K562 (cell line): Measurements from ENCODE around the gene CD48. TPM values are rescaled to one million over a fixed set of nuclear protein-coding genes. Genes with fewer than 3 reads are reported as not detected.

Experiments
- ATAC-seq: fragments of 200-7000 bp; cut with Tn5 transposase; 3 replicates; pipeline ENCODE4 v1.9.1; 2020; ENCODE audit warnings: moderate library complexity
- BruUV-seq: library from RNA; stranded (reverse); fragments of 400-500 nt; replicated peaks from 2 replicates; lab custom pipeline; 2021; lab: Mats Ljungman, UMichigan
- CTCF ChIA-PET: fragments of 300-600 bp; formaldehyde crosslinking; extraction: SDS; loops from one replicate; lab custom pipeline; 2021; ENCODE audit warnings: low intra/inter-chr PET ratio; lab: Yijun Ruan, JAX
- POLR2A ChIA-PET: fragments of 300-600, 350-650 bp; sonication (Branson Sonifier 250); formaldehyde crosslinking; extraction: SDS; loops from one replicate; lab custom pipeline; 2021; ENCODE audit warnings: antibody characterized with exemption, inconsistent platforms; lab: Yijun Ruan, JAX
- DNase-seq, 4 experiments: peaks; one replicate each; pipeline versions ENCODE4 v3.0.0 to v3.0.0-alpha.2; 2011 to 2018; ENCODE audit warnings: low spot score in 3 of 4, mixed read lengths in 3 of 4; ENCODE audit errors: extremely low read depth in 1 of 4
- FAIRE-seq: peaks from 2 replicates; lab custom pipeline; 2011; peaks lifted over from hg19 to GRCh38; lab: Jason Lieb, UNC
- H2AFZ ChIP-seq: 2 replicates; pipeline ENCODE4 v1.6.0; 2011; ENCODE audit warnings: low read depth, low read length, control low read depth, inconsistent platforms
- H3K27ac ChIP-seq: fragments of 200-600 bp; 3 replicates; pipeline ENCODE4 v1.8.0; 2011; ENCODE audit warnings: low read depth, mild to moderate bottlenecking, control low read depth, inconsistent platforms, low read length, moderate library complexity, mixed read lengths; ENCODE audit errors: extremely low read depth
- H3K27me3 ChIP-seq, 2 experiments: fragments of 300-600 bp in 1 of 2; 2 replicates in 1 of 2; 3 replicates in 1 of 2; pipeline versions ENCODE4 v1.6.0 to v1.8.0; 2011; ENCODE audit warnings: inconsistent platforms in 2 of 2, low read length in 2 of 2, mild to moderate bottlenecking in 1 of 2, mixed read lengths in 1 of 2, moderate library complexity in 1 of 2; ENCODE audit not compliant: control insufficient read depth in 2 of 2, insufficient read depth in 2 of 2
- H3K36me3 ChIP-seq: fragments of 300-600 bp; 3 replicates; pipeline ENCODE4 v1.8.0; 2011; ENCODE audit warnings: mild to moderate bottlenecking, low read length, inconsistent platforms; ENCODE audit not compliant: control insufficient read depth, insufficient read depth
- H3K4me1 ChIP-seq, 2 experiments: fragments of 200-600 bp in 1 of 2; replicated peaks in 1 of 2; 2 replicates in 1 of 2; 3 replicates in 1 of 2; pipeline versions ENCODE4 v1.5.1 to v1.8.0; 2011; ENCODE audit warnings: inconsistent platforms in 2 of 2, low read length in 2 of 2, mild to moderate bottlenecking in 1 of 2, mixed read lengths in 1 of 2, moderate library complexity in 1 of 2; ENCODE audit not compliant: control insufficient read depth in 2 of 2, insufficient read depth in 2 of 2
- H3K4me2 ChIP-seq: 2 replicates; pipeline ENCODE4 v1.6.1; 2011; ENCODE audit warnings: low read length, control low read depth, inconsistent platforms, mixed read lengths; ENCODE audit not compliant: insufficient read depth
- H3K4me3 ChIP-seq: fragments of 200-600 bp; sonication (generic), shearing (Covaris generic); 2 replicates; pipeline ENCODE4 v1.5.1; 2016; ENCODE audit warnings: control low read depth, inconsistent platforms
- H3K79me2 ChIP-seq: fragments of 200-600 bp; 3 replicates; pipeline ENCODE4 v1.8.0; 2011; ENCODE audit warnings: low read length, inconsistent platforms; ENCODE audit not compliant: control insufficient read depth, insufficient read depth
- H3K9ac ChIP-seq, 2 experiments: 2 replicates each; pipeline versions ENCODE4 v1.6.0 to v1.6.1; 2011; ENCODE audit warnings: low read depth in 2 of 2, low read length in 2 of 2, control low read depth in 1 of 2, inconsistent platforms in 1 of 2, mild to moderate bottlenecking in 1 of 2, mixed read lengths in 1 of 2; ENCODE audit not compliant: insufficient read depth in 1 of 2
- H3K9me1 ChIP-seq: one replicate; pipeline ENCODE4 v1.6.0; 2011; ENCODE audit warnings: inconsistent platforms, mild to moderate bottlenecking, low read length, moderate library complexity; ENCODE audit not compliant: control insufficient read depth, insufficient read depth
- H3K9me3 ChIP-seq: replicated peaks from 2 replicates; pipeline ENCODE4 v1.5.1; 2011; ENCODE audit warnings: low read depth, low read length, inconsistent platforms; ENCODE audit not compliant: control insufficient read depth, insufficient read depth
- H4K20me1 ChIP-seq: replicated peaks from 2 replicates; pipeline ENCODE4 v1.6.1; 2011; ENCODE audit warnings: low read length, inconsistent platforms, mixed read lengths; ENCODE audit not compliant: control insufficient read depth, insufficient read depth
- DDX20 ChIP-seq: fragments of 450-650 bp; IDR thresholded peaks from 2 replicates; pipeline ENCODE4 v1.6.1; 2016; ENCODE audit warnings: missing genetic modification characterization, low read depth, mild to moderate bottlenecking, missing compliant biosample characterization, moderate library complexity
- FOXJ3 ChIP-seq: sonication (generic); formaldehyde crosslinking; IDR thresholded peaks from 2 replicates; pipeline ENCODE4 v1.4.0; 2020; ENCODE audit warnings: mild to moderate bottlenecking, missing genetic modification reagents
- HNRNPL ChIP-seq: fragments of 200-400 bp; formaldehyde crosslinking; IDR thresholded peaks from 2 replicates; pipeline ENCODE4 v1.6.1; 2017; ENCODE audit warnings: low read depth, mild to moderate bottlenecking, low read length
- NR2C2 ChIP-seq, 2 experiments: fragments of 200-800 bp in 1 of 2; sonication (Bioruptor generic) in 1 of 2; sonication (generic) in 1 of 2; formaldehyde crosslinking in 1 of 2; IDR thresholded peaks; 2 replicates each; pipeline versions ENCODE4 v1.6.1 to v1.8.0; 2016 to 2022; ENCODE audit warnings: mild to moderate bottlenecking in 1 of 2, missing compliant biosample characterization in 1 of 2, missing genetic modification characterization in 1 of 2, missing genetic modification reagents in 1 of 2
- ZBTB12 ChIP-seq: fragments of 250-450 bp; sonication (Bioruptor Pico); IDR thresholded peaks from 2 replicates; pipeline ENCODE4 v1.4.0; 2020
- ZNF212 ChIP-seq: fragments of 450-650 bp; formaldehyde crosslinking; IDR thresholded peaks from 2 replicates; pipeline ENCODE4 v1.4.0; 2020; ENCODE audit warnings: mild to moderate bottlenecking
- WGBS: fragments of 100-300 bp; shearing (Covaris generic); methylation state at CpG from one replicate; pipeline ENCODE4 v1.1.6; 2016; ENCODE audit warnings: low coverage, mixed read lengths; ENCODE audit not compliant: insufficient coverage; ENCODE audit errors: missing lambda C conversion rate; 5-methylcytosine and 5-hydroxymethylcytosine counted together
- in situ Hi-C: fragments of 300-500 bp; cut with MboI; formaldehyde crosslinking; loops from 4 replicates; pipeline ENCODE4 v1.15.0; 2018; ENCODE audit warnings: inconsistent platforms, mixed read lengths
- intact Hi-C: fragments of 100-400 bp; cut with micrococcal nuclease; formaldehyde crosslinking; loops from 2 replicates; pipeline ENCODE4 v1.14.2; 2022
- polyA plus RNA-seq, 8 experiments: library from polyadenylated mRNA; depleted of rRNA in 4 of 8; stranded (reverse) in 5 of 8; unstranded in 3 of 8; fragments of >200 nt; fragmentation: Nextera tagmentation in 2 of 8; fragmentation: Illumina TruSeq in 1 of 8; extraction: Ambion mirVana in 2 of 8; extraction: Trizol in 1 of 8; gene quantifications; 2 replicates each; pipeline versions ENCODE4 v1.2.1 to v1.2.3, GENCODE V29; 2011 to 2014; ENCODE audit warnings: inconsistent platforms in 1 of 8, missing spikeins in 1 of 8
- total RNA-seq, 7 experiments: library from RNA; depleted of rRNA in 6 of 7; stranded (reverse); fragments of >200 nt in 6 of 7; fragmentation: Illumina TruSeq in 2 of 7; extraction: Trizol in 2 of 7; gene quantifications; 2 replicates each; pipeline versions ENCODE4 v1.2.1 to v1.2.3, GENCODE V29; 2011 to 2021; ENCODE audit warnings: low replicate concordance in 1 of 7
- TF ChIP-seq, protein P1 (sequence below), 2 experiments: fragments of 450-650 bp in 1 of 2; sonication (generic) in 1 of 2; formaldehyde crosslinking in 1 of 2; IDR thresholded peaks; 2 replicates each; pipeline versions ENCODE4 v1.7.1 to v1.9.0; 2016 to 2022; ENCODE audit warnings: inconsistent platforms in 1 of 2, mild to moderate bottlenecking in 1 of 2, missing genetic modification reagents in 1 of 2
- TF ChIP-seq, protein P2 (sequence below): fragments of 250-450 bp; sonication (Bioruptor Pico); IDR thresholded peaks from 2 replicates; pipeline ENCODE4 v1.5.0; 2021

The CD48 gene
- total and polyA plus RNA-seq, 9 of the 15 experiments (the other 6 are each of a cell fraction or from before 2014, with no cell fraction given), result 0.10 to 0.42 (median 0.29) TPM; not detected in 3

- Histone ChIP-seq H3K4me1 (peaks cover 3 to 19% of the 10 kb centered on the region in 2 experiments; a peak in 4 of 5 replicates), H3K9me1 (no peaks in the 10 kb centered on the region), H3K4me3 (no peak overlapping the region), H2AFZ (no peak overlapping the region), H3K9me3 (0 out of 2 replicates have a peak, but pooled peaks cover 3% of the 10 kb centered on the region), H3K79me2 (no peaks in the 10 kb centered on the region), H3K4me2 (no peak overlapping the region), H3K9ac (no peak overlapping the region), H3K27me3 (no peaks in the 10 kb centered on the region), H3K36me3 (no peaks in the 10 kb centered on the region), H3K27ac (no peak overlapping the region), H4K20me1 (no peaks in the 10 kb centered on the region)
- DNase-seq (no peak), FAIRE-seq (no peak), ATAC-seq (no peak)
- intact Hi-C loops (no loop called here), in situ Hi-C loops (no loop called here)
- BruUV-seq, result no TSS peak
- 67% methylated on average over 4 of the region's 4 CpGs for WGBS
- CTCF ChIA-PET, result no interaction called here
- POLR2A ChIA-PET, result interaction anchor here (0.6 to 0.8 kb wide), 3 partner anchors 14 to 91 kb away, joined by 3 to 4 read pairs (median 3); no protein-coding TSS in a partner anchor
- TF ChIP-seq NR2C2 (CRISPR knock-in tag; IDR thresholded peaks at IDR 0.05), result no peak
- TF ChIP-seq NR2C2 (tag; IDR thresholded peaks at IDR 0.05), result no peak
- TF ChIP-seq, protein P1, sequence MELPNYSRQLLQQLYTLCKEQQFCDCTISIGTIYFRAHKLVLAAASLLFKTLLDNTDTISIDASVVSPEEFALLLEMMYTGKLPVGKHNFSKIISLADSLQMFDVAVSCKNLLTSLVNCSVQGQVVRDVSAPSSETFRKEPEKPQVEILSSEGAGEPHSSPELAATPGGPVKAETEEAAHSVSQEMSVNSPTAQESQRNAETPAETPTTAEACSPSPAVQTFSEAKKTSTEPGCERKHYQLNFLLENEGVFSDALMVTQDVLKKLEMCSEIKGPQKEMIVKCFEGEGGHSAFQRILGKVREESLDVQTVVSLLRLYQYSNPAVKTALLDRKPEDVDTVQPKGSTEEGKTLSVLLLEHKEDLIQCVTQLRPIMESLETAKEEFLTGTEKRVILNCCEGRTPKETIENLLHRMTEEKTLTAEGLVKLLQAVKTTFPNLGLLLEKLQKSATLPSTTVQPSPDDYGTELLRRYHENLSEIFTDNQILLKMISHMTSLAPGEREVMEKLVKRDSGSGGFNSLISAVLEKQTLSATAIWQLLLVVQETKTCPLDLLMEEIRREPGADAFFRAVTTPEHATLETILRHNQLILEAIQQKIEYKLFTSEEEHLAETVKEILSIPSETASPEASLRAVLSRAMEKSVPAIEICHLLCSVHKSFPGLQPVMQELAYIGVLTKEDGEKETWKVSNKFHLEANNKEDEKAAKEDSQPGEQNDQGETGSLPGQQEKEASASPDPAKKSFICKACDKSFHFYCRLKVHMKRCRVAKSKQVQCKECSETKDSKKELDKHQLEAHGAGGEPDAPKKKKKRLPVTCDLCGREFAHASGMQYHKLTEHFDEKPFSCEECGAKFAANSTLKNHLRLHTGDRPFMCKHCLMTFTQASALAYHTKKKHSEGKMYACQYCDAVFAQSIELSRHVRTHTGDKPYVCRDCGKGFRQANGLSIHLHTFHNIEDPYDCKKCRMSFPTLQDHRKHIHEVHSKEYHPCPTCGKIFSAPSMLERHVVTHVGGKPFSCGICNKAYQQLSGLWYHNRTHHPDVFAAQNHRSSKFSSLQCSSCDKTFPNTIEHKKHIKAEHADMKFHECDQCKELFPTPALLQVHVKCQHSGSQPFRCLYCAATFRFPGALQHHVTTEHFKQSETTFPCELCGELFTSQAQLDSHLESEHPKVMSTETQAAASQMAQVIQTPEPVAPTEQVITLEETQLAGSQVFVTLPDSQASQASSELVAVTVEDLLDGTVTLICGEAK (IDR thresholded peaks at IDR 0.05), result no peak
- TF ChIP-seq, protein P1 (CRISPR knock-in tag; IDR thresholded peaks at IDR 0.05), result no peak
- no peak for TF ChIP-seq HNRNPL
- TF ChIP-seq DDX20, result no peak
- TF ChIP-seq FOXJ3 (CRISPR knock-in tag), result no peak
- no peak for TF ChIP-seq ZNF212 (CRISPR knock-in tag)
- no peak for TF ChIP-seq ZBTB12 (CRISPR knock-in tag)
- TF ChIP-seq, protein P2, sequence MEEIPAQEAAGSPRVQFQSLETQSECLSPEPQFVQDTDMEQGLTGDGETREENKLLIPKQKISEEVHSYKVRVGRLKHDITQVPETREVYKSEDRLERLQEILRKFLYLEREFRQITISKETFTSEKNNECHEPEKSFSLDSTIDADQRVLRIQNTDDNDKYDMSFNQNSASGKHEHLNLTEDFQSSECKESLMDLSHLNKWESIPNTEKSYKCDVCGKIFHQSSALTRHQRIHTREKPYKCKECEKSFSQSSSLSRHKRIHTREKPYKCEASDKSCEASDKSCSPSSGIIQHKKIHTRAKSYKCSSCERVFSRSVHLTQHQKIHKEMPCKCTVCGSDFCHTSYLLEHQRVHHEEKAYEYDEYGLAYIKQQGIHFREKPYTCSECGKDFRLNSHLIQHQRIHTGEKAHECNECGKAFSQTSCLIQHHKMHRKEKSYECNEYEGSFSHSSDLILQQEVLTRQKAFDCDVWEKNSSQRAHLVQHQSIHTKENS, result no peak
Measured at GRCh38 chr1:160670701-160671100, 40.9 kb downstream of the CD48 start.
